ENCODE results near the gene MARCHF11.

MARCHF11 gene

GRCh38 chr5:16179511-16179935, at the start of gene MARCHF11:
MARCHF11 (minus strand) TSS chr5:16179791; CDS start chr5:16179575, 216 bp downstream.
- no peak for DNase-seq

GRCh38 chr5:16225927-16226326, 46.3 kb upstream of the MARCHF11 start:
- DNase-seq, result no peak

- DNase-seq, result no peak
Observed at GRCh38 chr5:16192311-16192710, 12.7 kb upstream of the MARCHF11 start.

- DNase-seq, result no peak
Observed at GRCh38 chr5:16180789-16181082, 1.1 kb upstream of the MARCHF11 start.

GRCh38 chr5:16179936-16180788, 571 bp upstream of the MARCHF11 start:
- DNase-seq, result no peak

- no peak for DNase-seq
Observed at GRCh38 chr5:16178745-16179372, 732 bp downstream of the MARCHF11 start.

GRCh38 chr5:16169550-16169949, 10.0 kb downstream of the MARCHF11 start:
- DNase-seq, result no peak

GRCh38 chr5:16160706-16161105, 18.9 kb downstream of the MARCHF11 start:
- DNase-seq, result no peak

- no peak for DNase-seq
Observed at GRCh38 chr5:16159636-16160035, 20.0 kb downstream of the MARCHF11 start.

GRCh38 chr5:16156152-16156551, 23.4 kb downstream of the MARCHF11 start:
- no peak for DNase-seq

GRCh38 chr5:16152601-16153568, 26.7 kb downstream of the MARCHF11 start:
- DNase-seq, result no peak

- no peak for DNase-seq
Observed at GRCh38 chr5:16149621-16150020, 30.0 kb downstream of the MARCHF11 start.

GRCh38 chr5:16147179-16147900, 32.3 kb downstream of the MARCHF11 start:
- no peak for DNase-seq

- no peak for DNase-seq
Observed at GRCh38 chr5:16144416-16144815, 35.2 kb downstream of the MARCHF11 start.

GRCh38 chr5:16143361-16144049, 36.1 kb downstream of the MARCHF11 start:
- no peak for DNase-seq

- no peak for DNase-seq
Observed at GRCh38 chr5:16140944-16141343, 38.6 kb downstream of the MARCHF11 start.

GRCh38 chr5:16140417-16140816, 39.2 kb downstream of the MARCHF11 start:
- DNase-seq, result no peak

GRCh38 chr5:16137177-16137576, 42.4 kb downstream of the MARCHF11 start:
- DNase-seq, result no peak

GRCh38 chr5:16135506-16135905, 44.1 kb downstream of the MARCHF11 start:
- DNase-seq, result no peak

- no peak for DNase-seq
Observed at GRCh38 chr5:16135003-16135402, 44.6 kb downstream of the MARCHF11 start.

- DNase-seq, result no peak
Observed at GRCh38 chr5:16134204-16134603, 45.4 kb downstream of the MARCHF11 start.

GRCh38 chr5:16131878-16132277, 47.7 kb downstream of the MARCHF11 start:
- no peak for DNase-seq
